Measurements from ENCODE around the gene PEPD. TPM values are rescaled to one million over a fixed set of nuclear protein-coding genes. Genes with fewer than 3 reads are reported as not detected.

The PEPD gene
- total RNA-seq, 1 experiment from 2014 or later: 116 TPM

DNA sequence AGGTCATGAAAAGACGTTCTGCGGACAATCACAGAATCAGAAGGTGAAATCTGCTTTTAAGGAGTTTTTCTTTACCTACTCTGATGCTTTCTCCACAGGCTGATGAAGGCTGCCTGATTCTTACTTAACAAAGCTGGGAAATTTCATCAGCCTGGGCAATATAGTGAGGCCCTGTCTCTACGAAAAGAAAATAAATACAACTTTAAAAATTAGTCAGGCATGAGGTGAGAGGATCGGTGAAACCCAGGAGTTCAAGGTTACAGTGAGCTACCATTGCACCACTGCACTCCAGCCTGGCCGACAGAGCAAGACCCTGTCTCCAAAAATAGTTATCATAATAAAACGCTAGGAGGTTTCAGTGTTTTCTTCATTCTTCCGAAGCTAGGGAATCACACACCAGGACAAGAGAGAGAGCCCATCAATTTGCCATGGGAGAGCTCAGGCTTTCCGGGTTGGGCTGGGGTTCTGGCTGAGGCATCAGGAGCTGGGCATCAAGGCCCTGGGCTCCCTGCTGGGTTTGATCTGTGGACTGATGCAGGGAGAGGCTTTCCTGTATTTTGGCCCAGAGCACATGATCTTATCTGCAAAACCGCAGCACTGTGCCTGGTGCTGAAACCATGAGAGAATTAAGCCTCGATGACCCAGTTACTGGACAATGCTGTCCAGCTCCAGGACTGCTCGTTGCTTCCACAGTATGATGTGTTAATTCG, 173.1 kb downstream of the PEPD start:
- DNase-seq: no peak
- H3K27me3 Mint-ChIP-seq (ENCODE audit: insufficient read depth, unreplicated experiment): no peaks in the 10 kb centered on the region
- no peaks in the 10 kb centered on the region for H3K36me3 Mint-ChIP-seq (ENCODE audit: insufficient read depth, unreplicated experiment)
- Histone ChIP-seq H3K4me1 (no peaks in the 10 kb centered on the region), H3K9me3 (no peaks in the 10 kb centered on the region), H3K27me3 (replicated peaks; ENCODE audit: control insufficient read depth, insufficient read depth, low read length) (no peaks in the 10 kb centered on the region), H3K36me3 (ENCODE audit: control insufficient read depth, insufficient read depth, low read length) (no peaks in the 10 kb centered on the region), H3K4me3 (ENCODE audit: low read depth, low read length) (no peak overlapping the region)
- BruUV-seq (replicated peaks): no TSS peak
- intact Hi-C loops (cut with micrococcal nuclease; ENCODE audit: unreplicated experiment): no loop called here
- no peaks in the 10 kb centered on the region for H3K4me1 Mint-ChIP-seq (ENCODE audit: low read depth, unreplicated experiment)
- CTCF ChIA-PET: interaction anchor here (1.5 kb wide), 1 partner anchor 56 kb away, joined by 3 read pairs; no protein-coding TSS in a partner anchor
- H3K9me3 Mint-ChIP-seq (ENCODE audit: unreplicated experiment): no peaks in the 10 kb centered on the region
- POLR2A ChIA-PET: no interaction called here
- H3K27ac Mint-ChIP-seq (ENCODE audit: unreplicated experiment): no peak overlapping the region
- no peak overlapping the region for H3K4me3 Mint-ChIP-seq (ENCODE audit: unreplicated experiment)
- TF ChIP-seq, protein P1, sequence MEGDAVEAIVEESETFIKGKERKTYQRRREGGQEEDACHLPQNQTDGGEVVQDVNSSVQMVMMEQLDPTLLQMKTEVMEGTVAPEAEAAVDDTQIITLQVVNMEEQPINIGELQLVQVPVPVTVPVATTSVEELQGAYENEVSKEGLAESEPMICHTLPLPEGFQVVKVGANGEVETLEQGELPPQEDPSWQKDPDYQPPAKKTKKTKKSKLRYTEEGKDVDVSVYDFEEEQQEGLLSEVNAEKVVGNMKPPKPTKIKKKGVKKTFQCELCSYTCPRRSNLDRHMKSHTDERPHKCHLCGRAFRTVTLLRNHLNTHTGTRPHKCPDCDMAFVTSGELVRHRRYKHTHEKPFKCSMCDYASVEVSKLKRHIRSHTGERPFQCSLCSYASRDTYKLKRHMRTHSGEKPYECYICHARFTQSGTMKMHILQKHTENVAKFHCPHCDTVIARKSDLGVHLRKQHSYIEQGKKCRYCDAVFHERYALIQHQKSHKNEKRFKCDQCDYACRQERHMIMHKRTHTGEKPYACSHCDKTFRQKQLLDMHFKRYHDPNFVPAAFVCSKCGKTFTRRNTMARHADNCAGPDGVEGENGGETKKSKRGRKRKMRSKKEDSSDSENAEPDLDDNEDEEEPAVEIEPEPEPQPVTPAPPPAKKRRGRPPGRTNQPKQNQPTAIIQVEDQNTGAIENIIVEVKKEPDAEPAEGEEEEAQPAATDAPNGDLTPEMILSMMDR (IDR thresholded peaks at IDR 0.05; ENCODE audit: insufficient read depth in 1 of 2, low read depth in 1 of 2, low read length in 1 of 2, severe bottlenecking in 1 of 2, unreplicated experiment in 1 of 2): no peak

GRCh38 chr19:33347300-33347699, 174.3 kb downstream of the PEPD start:
- Mint-ChIP-seq H3K9me3 (ENCODE audit: unreplicated experiment) (no peaks in the 10 kb centered on the region), H3K27me3 (ENCODE audit: insufficient read depth, unreplicated experiment) (no peaks in the 10 kb centered on the region), H3K27ac (ENCODE audit: unreplicated experiment) (no peak overlapping the region), H3K4me1 (ENCODE audit: low read depth, unreplicated experiment) (no peaks in the 10 kb centered on the region), H3K36me3 (ENCODE audit: insufficient read depth, unreplicated experiment) (no peaks in the 10 kb centered on the region), H3K4me3 (ENCODE audit: unreplicated experiment) (no peak overlapping the region)
- H3K4me3 ChIP-seq (ENCODE audit: low read depth, low read length): no peak overlapping the region
- H3K9me3 ChIP-seq: no peaks in the 10 kb centered on the region
- TF ChIP-seq, protein P1 (IDR thresholded peaks at IDR 0.05; ENCODE audit: insufficient read depth in 1 of 2, low read depth in 1 of 2, low read length in 1 of 2, severe bottlenecking in 1 of 2, unreplicated experiment in 1 of 2): no peak
- no peaks in the 10 kb centered on the region for H3K4me1 ChIP-seq
- no TSS peak for BruUV-seq (replicated peaks)
- intact Hi-C loops (cut with micrococcal nuclease; ENCODE audit: unreplicated experiment): no loop called here
- ChIA-PET POLR2A (no interaction called here), CTCF (no interaction called here)
- H3K27me3 ChIP-seq (replicated peaks; ENCODE audit: control insufficient read depth, insufficient read depth, low read length): no peaks in the 10 kb centered on the region
- no peak for DNase-seq
- H3K36me3 ChIP-seq (ENCODE audit: control insufficient read depth, insufficient read depth, low read length): no peaks in the 10 kb centered on the region

- BruUV-seq (replicated peaks): no TSS peak
- TF ChIP-seq, protein P1 (IDR thresholded peaks at IDR 0.05; ENCODE audit: insufficient read depth in 1 of 2, low read depth in 1 of 2, low read length in 1 of 2, severe bottlenecking in 1 of 2, unreplicated experiment in 1 of 2): no peak
- no peak overlapping the region for H3K4me3 Mint-ChIP-seq (ENCODE audit: unreplicated experiment)
- DNase-seq: no peak
- no peaks in the 10 kb centered on the region for H3K9me3 Mint-ChIP-seq (ENCODE audit: unreplicated experiment)
- H3K27ac Mint-ChIP-seq (ENCODE audit: unreplicated experiment): no peak overlapping the region
- CTCF ChIA-PET: no interaction called here
- H3K27me3 ChIP-seq (replicated peaks; ENCODE audit: control insufficient read depth, insufficient read depth, low read length): no peaks in the 10 kb centered on the region
- no peaks in the 10 kb centered on the region for H3K9me3 ChIP-seq
- H3K36me3 ChIP-seq (ENCODE audit: control insufficient read depth, insufficient read depth, low read length): no peaks in the 10 kb centered on the region
- no peaks in the 10 kb centered on the region for H3K36me3 Mint-ChIP-seq (ENCODE audit: insufficient read depth, unreplicated experiment)
- H3K4me3 ChIP-seq (ENCODE audit: low read depth, low read length): no peak overlapping the region
- POLR2A ChIA-PET: no interaction called here
- H3K27me3 Mint-ChIP-seq (ENCODE audit: insufficient read depth, unreplicated experiment): no peaks in the 10 kb centered on the region
- no peaks in the 10 kb centered on the region for H3K4me1 Mint-ChIP-seq (ENCODE audit: low read depth, unreplicated experiment)
- intact Hi-C loops (cut with micrococcal nuclease; ENCODE audit: unreplicated experiment): no loop called here
- no peaks in the 10 kb centered on the region for H3K4me1 ChIP-seq
Observed at GRCh38 chr19:33346665-33347064, 174.9 kb downstream of the PEPD start.
